BJ (cell line): ENCODE measurements around the gene SLC2A11. TPM values are rescaled to one million over a fixed set of nuclear protein-coding genes. Genes with fewer than 3 reads are reported as not detected.

ENCODE experiments used
- CTCF ChIA-PET: fragments of 350-600 bp; formaldehyde crosslinking; extraction: SDS; loops from one replicate; lab custom pipeline; 2021; ENCODE audit warnings: antibody characterized with exemption, inconsistent platforms; lab: Yijun Ruan, JAX
- POLR2A ChIA-PET: fragments of 300-600 bp; sonication (Branson Sonifier 250); formaldehyde crosslinking; extraction: SDS; loops from one replicate; lab custom pipeline; 2021; ENCODE audit warnings: antibody characterized with exemption; lab: Charles Lee
- DNase-seq: peaks from one replicate; pipeline ENCODE4 v3.0.0-alpha.2; 2011; ENCODE audit warnings: low read depth
- H3K27me3 ChIP-seq: 2 replicates; pipeline ENCODE4 v1.6.0; 2011; ENCODE audit warnings: low read length; ENCODE audit not compliant: control insufficient read depth, insufficient read depth
- H3K36me3 ChIP-seq: 2 replicates; pipeline ENCODE4 v1.5.1; 2011; ENCODE audit warnings: low read length; ENCODE audit not compliant: control insufficient read depth, insufficient read depth
- H3K4me3 ChIP-seq: 2 replicates; pipeline ENCODE4 v1.5.1; 2011; ENCODE audit warnings: low read depth, mild to moderate bottlenecking, control low read depth, low read length
- polyA plus RNA-seq: library from polyadenylated mRNA; depleted of rRNA; stranded (reverse); fragments of >200 nt; gene quantifications from 2 replicates; pipeline ENCODE4 v1.2.3, GENCODE V29; 2011
- TF ChIP-seq, protein P1 (sequence below): IDR thresholded peaks from 2 replicates; pipeline ENCODE4 v1.5.1; 2011; ENCODE audit warnings: low read depth, mild to moderate bottlenecking, control low read depth, inconsistent platforms, low read length, moderate library complexity; ENCODE audit not compliant: insufficient read depth

The SLC2A11 gene
- polyA plus RNA-seq, 1 experiment, result 14.7 TPM

DNA sequence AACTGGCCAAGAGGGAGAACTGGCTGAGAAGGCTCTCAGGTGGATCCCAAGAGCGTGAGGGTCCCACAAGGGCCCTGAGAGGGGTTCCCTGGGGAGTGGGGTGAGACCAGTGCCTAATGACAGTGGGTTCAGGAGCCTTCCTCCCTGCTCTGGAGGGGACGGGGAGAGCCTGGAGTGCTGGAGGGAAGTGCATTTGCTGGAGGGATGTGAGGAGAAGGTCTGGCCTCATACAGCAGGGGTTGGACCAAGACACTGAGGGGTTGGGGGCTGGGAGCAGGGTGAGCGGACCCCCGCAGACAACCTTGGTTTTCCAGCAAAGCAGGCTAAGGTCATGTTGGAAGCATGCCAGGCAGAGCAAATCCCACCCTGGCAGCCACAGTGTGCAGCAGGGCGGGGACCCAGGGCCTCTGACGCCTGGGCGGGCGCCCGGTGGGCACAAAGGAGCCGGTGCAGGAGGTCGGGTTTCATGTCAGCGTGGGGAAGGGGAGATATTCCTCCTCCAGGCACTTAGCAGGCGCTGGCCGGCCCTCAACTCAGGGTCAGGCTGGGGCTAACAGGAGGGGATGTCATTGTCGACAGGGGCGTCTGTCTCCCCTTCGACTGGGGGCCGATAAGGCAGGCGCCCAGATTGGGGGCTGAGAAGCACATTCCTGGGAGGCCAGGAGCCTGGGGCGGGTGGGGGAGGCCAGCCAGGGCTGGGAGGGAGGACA lies 15.8 kb upstream of the SLC2A11 start:
- TF ChIP-seq, protein P1, sequence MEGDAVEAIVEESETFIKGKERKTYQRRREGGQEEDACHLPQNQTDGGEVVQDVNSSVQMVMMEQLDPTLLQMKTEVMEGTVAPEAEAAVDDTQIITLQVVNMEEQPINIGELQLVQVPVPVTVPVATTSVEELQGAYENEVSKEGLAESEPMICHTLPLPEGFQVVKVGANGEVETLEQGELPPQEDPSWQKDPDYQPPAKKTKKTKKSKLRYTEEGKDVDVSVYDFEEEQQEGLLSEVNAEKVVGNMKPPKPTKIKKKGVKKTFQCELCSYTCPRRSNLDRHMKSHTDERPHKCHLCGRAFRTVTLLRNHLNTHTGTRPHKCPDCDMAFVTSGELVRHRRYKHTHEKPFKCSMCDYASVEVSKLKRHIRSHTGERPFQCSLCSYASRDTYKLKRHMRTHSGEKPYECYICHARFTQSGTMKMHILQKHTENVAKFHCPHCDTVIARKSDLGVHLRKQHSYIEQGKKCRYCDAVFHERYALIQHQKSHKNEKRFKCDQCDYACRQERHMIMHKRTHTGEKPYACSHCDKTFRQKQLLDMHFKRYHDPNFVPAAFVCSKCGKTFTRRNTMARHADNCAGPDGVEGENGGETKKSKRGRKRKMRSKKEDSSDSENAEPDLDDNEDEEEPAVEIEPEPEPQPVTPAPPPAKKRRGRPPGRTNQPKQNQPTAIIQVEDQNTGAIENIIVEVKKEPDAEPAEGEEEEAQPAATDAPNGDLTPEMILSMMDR, result no peak
- DNase-seq, result no peak
- POLR2A ChIA-PET, result no interaction called here
- H3K27me3 ChIP-seq, result peaks cover 2% of the 10 kb centered on the region; the same call in 1 of the 2 replicates
- no peak overlapping the region for H3K4me3 ChIP-seq
- H3K36me3 ChIP-seq, result no peaks in the 10 kb centered on the region; the same call in 1 of the 2 replicates
- CTCF ChIA-PET, result no interaction called here

DNA sequence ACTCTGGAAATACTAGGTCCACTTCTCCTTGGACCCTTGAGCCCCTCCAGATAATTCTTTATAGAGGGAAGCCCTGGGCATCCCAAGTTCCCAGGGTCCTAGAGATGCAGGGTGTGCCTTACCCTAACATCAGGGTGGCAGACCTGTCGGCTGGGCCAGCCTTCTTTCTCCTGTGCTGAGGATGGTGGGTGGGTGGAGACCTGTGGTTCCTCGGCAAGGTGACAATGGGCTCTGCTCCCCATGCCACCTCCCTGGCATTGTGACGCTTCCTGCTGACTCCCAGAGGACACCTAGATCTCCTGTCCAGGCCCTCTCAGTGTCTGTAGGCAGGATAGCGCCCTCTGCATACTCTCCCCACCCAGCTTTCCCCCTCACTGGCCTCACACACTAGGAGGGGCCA lies 15.1 kb upstream of the SLC2A11 start:
- TF ChIP-seq, protein P1, result no peak
- CTCF ChIA-PET, result interaction anchor here (11.1 kb wide), 1 partner anchor 73 kb away, joined by 272 read pairs; the partner anchor contains the start of genes C22orf15, CHCHD10 and MMP11

DNA sequence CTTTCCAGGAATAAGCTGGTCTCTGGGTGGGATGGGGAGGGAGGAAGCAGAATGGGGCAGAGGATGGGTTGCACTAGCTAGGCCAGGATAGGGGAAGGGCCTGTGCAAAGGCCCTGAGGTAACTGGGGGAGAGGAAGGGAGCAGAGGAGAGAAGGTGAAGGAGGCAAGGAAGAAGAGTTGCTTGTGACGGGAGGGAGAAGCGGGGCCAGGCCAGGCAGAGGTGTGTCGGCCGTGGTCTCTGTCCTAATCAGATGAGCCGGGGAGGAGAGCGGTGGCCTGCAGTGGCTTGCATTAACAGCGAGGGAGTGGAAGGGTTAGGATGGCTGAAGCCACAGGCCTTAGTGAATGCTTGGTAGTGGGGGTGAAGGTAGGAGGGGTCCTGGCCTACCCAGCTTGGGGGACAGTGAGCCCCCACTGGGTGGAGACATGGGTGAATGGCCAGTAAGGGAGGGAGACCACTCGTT lies 12.9 kb upstream of the SLC2A11 start:
- Histone ChIP-seq H3K27me3 (peaks cover 2% of the 10 kb centered on the region; the same call in 1 of the 2 replicates), H3K4me3 (no peak overlapping the region), H3K36me3 (no peaks in the 10 kb centered on the region)
- ChIA-PET CTCF (interaction anchor here (1.0 to 11.1 kb wide), 5 partner anchors 10 to 75 kb away, joined by 3 to 272 read pairs (median 8); partner anchors contain the start of genes C22orf15, CHCHD10, MMP11 and SLC2A11), POLR2A (no interaction called here)
- DNase-seq, result no peak
- TF ChIP-seq, protein P1, result no peak

More for the DNA sequence above, 15.1 kb upstream of the SLC2A11 start:
- H3K27me3 ChIP-seq, result peaks cover 2% of the 10 kb centered on the region; the same call in 1 of the 2 replicates
- POLR2A ChIA-PET, result no interaction called here
- H3K4me3 ChIP-seq, result no peak overlapping the region
- no peaks in the 10 kb centered on the region for H3K36me3 ChIP-seq
- no peak for DNase-seq

DNA sequence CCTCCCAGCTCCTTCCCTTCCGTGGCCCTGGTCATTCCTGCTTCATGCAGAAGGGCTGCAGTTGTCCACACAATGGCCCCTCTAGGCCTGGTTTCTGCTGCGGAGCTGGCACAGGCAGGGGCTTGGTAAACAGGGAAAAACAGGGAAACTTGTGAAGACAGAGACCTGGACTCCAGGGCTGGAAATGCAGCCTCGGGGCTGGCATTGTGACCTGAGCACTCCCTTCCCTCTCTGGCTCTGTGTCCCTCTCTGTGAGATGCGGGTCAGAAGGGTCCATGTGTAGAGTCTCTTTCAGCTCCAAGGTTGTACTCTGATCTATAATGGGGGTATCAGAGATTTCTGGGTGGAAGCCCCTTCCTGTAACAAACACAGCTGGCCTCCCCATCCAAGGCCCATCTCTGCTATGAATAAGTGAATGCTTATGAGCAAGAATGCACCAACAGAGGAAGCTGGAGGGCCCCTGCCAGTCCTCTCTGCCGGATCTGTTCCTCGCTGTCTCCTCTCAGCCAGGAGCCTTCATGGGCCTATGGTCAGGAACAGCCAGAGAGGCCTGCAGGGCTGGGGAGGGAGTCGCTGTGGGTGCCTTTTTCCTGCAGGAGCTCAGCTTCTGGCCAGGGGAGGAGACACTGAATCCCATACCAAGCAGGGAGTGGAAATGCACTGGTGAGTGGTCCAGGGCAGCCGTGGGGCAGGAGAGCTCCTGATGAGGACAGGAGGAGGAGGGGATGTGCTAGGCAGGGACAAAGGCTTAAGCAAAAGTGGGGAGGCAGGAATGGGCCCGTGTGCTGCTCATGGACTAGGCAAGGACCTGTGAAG lies 12.2 kb upstream of the SLC2A11 start:
- CTCF ChIA-PET, result interaction anchor here (0.7 to 11.1 kb wide), 8 partner anchors 11 to 301 kb away, joined by 3 to 272 read pairs (median 4); partner anchors contain the start of genes C22orf15, CHCHD10, MIF and MMP11
- no peak overlapping the region for H3K4me3 ChIP-seq
- H3K36me3 ChIP-seq, result no peaks in the 10 kb centered on the region
- H3K27me3 ChIP-seq, result peaks cover 2% of the 10 kb centered on the region; the same call in 1 of the 2 replicates
- no peak for DNase-seq
- POLR2A ChIA-PET, result interaction anchor here (0.7 kb wide), 1 partner anchor 58 kb away, joined by 3 read pairs; no protein-coding TSS in a partner anchor
- TF ChIP-seq, protein P1, result no peak
